KMS-11 (cell line): ENCODE data around the gene MITF.

Experiments used
- H2AFZ ChIP-seq: fragments of 200-600 bp; sonication (generic); 2 replicates; pipeline ENCODE4 v1.6.1; 2016; ENCODE audit warnings: antibody characterized with exemption, mixed run types, low read depth
- H3K27ac ChIP-seq: fragments of 200-600 bp; sonication (generic); 2 replicates; pipeline ENCODE4 v1.6.1; 2016; ENCODE audit warnings: mild to moderate bottlenecking, mixed run types
- H3K27me3 ChIP-seq: fragments of 200-600 bp; sonication (generic); 2 replicates; pipeline ENCODE4 v1.6.1; 2017; ENCODE audit warnings: mild to moderate bottlenecking, low read depth, mixed run types, moderate library complexity; ENCODE audit not compliant: insufficient read depth
- H3K36me3 ChIP-seq: fragments of 200-600 bp; sonication (generic); 2 replicates; pipeline ENCODE4 v1.6.1; 2017; ENCODE audit warnings: mild to moderate bottlenecking, mixed run types; ENCODE audit not compliant: insufficient read depth
- H3K4me1 ChIP-seq: fragments of 200-600 bp; sonication (generic); 2 replicates; pipeline ENCODE4 v1.6.1; 2016; ENCODE audit warnings: mild to moderate bottlenecking, low read depth, mixed run types; ENCODE audit not compliant: poor library complexity, severe bottlenecking
- H3K4me2 ChIP-seq: fragments of 200-600 bp; sonication (generic); 2 replicates; pipeline ENCODE4 v1.7.0; 2016; ENCODE audit warnings: mild to moderate bottlenecking, mixed run types
- H3K4me3 ChIP-seq: fragments of 200-600 bp; sonication (generic); IDR thresholded peaks from 2 replicates; pipeline ENCODE4 v1.6.1; 2017; ENCODE audit warnings: low read depth, low read length, mixed read lengths; ENCODE audit not compliant: insufficient read depth
- H3K79me2 ChIP-seq: fragments of 200-600 bp; sonication (generic); 2 replicates; pipeline ENCODE4 v1.6.1; 2016; ENCODE audit warnings: low read depth, mixed run types; ENCODE audit not compliant: insufficient read depth
- H3K9ac ChIP-seq: fragments of 200-600 bp; sonication (generic); 2 replicates; pipeline ENCODE4 v1.6.1; 2016; ENCODE audit warnings: mild to moderate bottlenecking, mixed run types
- H4K20me1 ChIP-seq: fragments of 200-600 bp; sonication (generic); 2 replicates; pipeline ENCODE4 v1.6.1; 2016; ENCODE audit warnings: mild to moderate bottlenecking, mixed run types; ENCODE audit not compliant: insufficient read depth
- TF ChIP-seq, protein P1 (sequence below): fragments of 200-600 bp; sonication (generic); conservative IDR thresholded peaks from 2 replicates; pipeline ENCODE4 v1.6.1; 2017; ENCODE audit warnings: low read depth, mild to moderate bottlenecking, antibody characterized with exemption, low read length, moderate library complexity, mixed read lengths

Gene MITF

DNA sequence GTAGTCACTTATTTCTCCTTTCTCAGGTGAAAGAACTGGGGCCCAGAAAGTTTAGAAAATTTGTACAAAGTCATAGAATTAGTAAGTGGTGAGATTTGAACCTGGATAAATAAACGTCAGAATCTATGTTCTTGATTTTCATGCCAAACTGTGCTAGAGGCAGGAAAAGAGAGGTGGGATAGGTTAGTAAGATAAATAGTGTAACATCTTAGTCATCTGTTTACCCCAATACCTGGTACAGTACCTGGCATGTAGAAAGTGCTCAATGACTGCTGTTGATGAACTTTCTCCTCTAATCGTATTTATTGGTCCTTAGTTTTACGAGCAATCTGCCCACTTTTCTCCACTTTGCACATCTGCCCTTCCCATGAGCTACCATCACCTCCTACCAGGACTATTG, 124.9 kb downstream of the MITF start:
- H3K27me3 ChIP-seq: no peaks in the 10 kb centered on the region
- H4K20me1 ChIP-seq: no peaks in the 10 kb centered on the region
- no peak overlapping the region for H3K27ac ChIP-seq
- no peak overlapping the region for H3K4me3 ChIP-seq
- H3K4me1 ChIP-seq: no peaks in the 10 kb centered on the region
- H3K36me3 ChIP-seq: no peaks in the 10 kb centered on the region
- no peaks in the 10 kb centered on the region for H3K79me2 ChIP-seq
- H3K9ac ChIP-seq: no peak overlapping the region
- H3K4me2 ChIP-seq: no peak overlapping the region
- TF ChIP-seq, protein P1, sequence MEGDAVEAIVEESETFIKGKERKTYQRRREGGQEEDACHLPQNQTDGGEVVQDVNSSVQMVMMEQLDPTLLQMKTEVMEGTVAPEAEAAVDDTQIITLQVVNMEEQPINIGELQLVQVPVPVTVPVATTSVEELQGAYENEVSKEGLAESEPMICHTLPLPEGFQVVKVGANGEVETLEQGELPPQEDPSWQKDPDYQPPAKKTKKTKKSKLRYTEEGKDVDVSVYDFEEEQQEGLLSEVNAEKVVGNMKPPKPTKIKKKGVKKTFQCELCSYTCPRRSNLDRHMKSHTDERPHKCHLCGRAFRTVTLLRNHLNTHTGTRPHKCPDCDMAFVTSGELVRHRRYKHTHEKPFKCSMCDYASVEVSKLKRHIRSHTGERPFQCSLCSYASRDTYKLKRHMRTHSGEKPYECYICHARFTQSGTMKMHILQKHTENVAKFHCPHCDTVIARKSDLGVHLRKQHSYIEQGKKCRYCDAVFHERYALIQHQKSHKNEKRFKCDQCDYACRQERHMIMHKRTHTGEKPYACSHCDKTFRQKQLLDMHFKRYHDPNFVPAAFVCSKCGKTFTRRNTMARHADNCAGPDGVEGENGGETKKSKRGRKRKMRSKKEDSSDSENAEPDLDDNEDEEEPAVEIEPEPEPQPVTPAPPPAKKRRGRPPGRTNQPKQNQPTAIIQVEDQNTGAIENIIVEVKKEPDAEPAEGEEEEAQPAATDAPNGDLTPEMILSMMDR: no peak
- H2AFZ ChIP-seq: no peak overlapping the region

DNA sequence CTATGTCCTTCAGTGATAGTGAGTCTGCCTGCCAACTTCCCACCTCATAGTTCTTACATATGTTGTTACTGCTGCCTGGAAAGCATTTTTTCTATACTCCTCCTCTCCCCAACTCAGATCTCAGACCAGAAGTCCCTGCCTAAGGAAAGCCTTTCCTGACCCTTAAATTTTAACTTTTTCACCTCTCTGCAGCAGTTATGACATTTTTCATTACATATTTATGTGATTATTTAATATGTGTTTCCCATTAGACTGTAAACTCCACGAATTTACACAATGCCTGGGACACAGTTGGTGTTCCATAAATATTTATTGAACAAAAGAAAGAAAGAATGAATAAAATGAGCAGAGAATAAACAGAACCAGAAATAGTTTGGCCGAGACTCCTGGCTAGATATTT, 125.5 kb downstream of the MITF start:
- Histone ChIP-seq H3K36me3 (no peaks in the 10 kb centered on the region), H4K20me1 (no peaks in the 10 kb centered on the region), H3K4me1 (no peaks in the 10 kb centered on the region), H3K9ac (no peak overlapping the region), H3K79me2 (no peaks in the 10 kb centered on the region), H3K27ac (no peak overlapping the region), H3K4me3 (no peak overlapping the region), H3K27me3 (no peaks in the 10 kb centered on the region), H3K4me2 (no peak overlapping the region), H2AFZ (no peak overlapping the region)
- TF ChIP-seq, protein P1: no peak

DNA sequence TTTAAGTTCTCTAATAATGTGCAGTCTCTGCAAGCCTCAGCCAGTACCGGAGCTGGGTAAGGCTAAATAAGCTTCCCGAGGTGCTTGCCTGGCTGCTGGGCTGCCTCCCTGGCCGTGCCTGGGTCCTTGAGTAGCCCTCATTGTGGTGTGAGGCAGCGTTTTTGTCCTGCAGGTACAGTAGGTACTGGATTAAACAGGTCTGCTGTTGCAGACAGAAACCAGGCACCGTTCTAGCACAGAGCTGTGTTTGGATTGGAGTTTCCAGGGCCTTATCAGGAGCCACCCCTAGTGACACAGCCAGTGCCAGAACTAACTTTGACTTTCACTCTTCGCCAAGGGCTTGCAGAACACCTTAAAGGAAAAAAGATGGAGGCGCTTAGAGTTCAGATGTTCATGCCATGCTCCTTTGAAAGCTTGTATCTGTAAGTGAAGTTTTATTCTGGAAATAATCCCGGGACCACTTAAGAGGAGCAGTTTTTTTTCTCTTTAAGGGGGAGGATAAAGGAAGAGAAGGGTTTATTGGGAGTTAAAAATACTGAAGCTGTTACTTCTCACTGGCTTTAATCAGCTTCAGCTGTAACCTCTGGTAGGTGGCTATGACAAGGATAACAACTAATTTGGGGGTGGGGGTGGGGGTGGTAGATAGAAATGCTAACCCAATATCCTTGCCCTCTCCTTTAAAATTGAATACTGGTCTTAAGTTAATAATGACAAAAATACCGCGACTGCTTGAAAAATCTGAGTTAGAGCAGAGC, 126.8 kb downstream of the MITF start:
- Histone ChIP-seq H3K4me2 (no peak overlapping the region), H2AFZ (no peak overlapping the region), H3K4me1 (no peaks in the 10 kb centered on the region), H3K4me3 (no peak overlapping the region), H3K79me2 (no peaks in the 10 kb centered on the region), H3K36me3 (no peaks in the 10 kb centered on the region), H3K9ac (no peak overlapping the region), H4K20me1 (no peaks in the 10 kb centered on the region), H3K27me3 (no peaks in the 10 kb centered on the region), H3K27ac (no peak overlapping the region)
- TF ChIP-seq, protein P1: no peak

DNA sequence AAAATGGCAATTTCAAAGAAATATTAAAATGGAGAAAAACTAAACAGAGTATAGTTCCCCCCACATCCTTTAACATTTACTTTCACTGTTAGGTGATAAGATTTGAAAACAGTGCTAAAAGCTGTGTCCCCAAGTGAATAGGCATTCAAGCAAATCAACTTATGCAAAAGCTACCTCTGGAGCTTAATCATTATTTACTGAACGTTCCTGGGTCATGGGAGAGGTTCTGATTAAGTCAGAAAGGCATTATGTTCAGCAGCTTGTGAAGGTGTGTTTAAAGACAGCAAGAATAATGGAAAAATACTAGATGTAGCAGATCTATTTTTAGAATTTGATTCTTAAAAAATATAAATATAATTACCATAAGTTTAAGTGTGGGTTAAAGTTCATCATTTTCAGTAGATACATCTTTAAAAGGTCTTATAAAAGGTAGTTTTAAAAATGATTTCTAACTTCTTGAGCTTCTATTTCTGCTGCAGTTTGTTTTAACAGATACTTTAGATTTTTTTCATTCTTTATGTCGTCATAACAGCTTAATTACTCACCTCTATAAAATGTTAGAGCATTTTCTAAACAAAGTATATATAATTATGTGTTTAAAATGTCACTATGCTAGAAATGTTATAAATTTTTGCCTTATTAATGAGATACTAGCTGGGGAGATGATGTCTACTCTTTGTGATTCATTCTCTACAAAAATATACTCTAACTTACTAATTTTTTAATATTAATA, 127.9 kb downstream of the MITF start:
- no peak overlapping the region for H3K9ac ChIP-seq
- no peaks in the 10 kb centered on the region for H3K4me1 ChIP-seq
- no peak overlapping the region for H3K27ac ChIP-seq
- H4K20me1 ChIP-seq: no peaks in the 10 kb centered on the region
- TF ChIP-seq, protein P1: no peak
- no peak overlapping the region for H2AFZ ChIP-seq
- H3K27me3 ChIP-seq: no peaks in the 10 kb centered on the region
- no peaks in the 10 kb centered on the region for H3K36me3 ChIP-seq
- no peak overlapping the region for H3K4me3 ChIP-seq
- H3K79me2 ChIP-seq: no peaks in the 10 kb centered on the region
- no peak overlapping the region for H3K4me2 ChIP-seq
